HG02852 (cell line): ENCODE measurements around the gene ADCY10.
"Not testable (repeated sequence)": the region's sequence is repeated elsewhere in the genome, so short reads cannot be mapped to it uniquely, and the experiment has no call there.

Experiments
- ATAC-seq: cut with Tn5 transposase; IDR thresholded peaks from one replicate; pipeline ENCODE4 v1.9.1; 2021; ENCODE audit warnings: mild to moderate bottlenecking, moderate library complexity; ENCODE audit not compliant: unreplicated experiment

Gene ADCY10

GRCh38 chr1:167820684-167821355 is 93.1 kb downstream of the ADCY10 start:
- no peak for ATAC-seq

- ATAC-seq, result no peak
Observed at GRCh38 chr1:167819849-167820683, 93.9 kb downstream of the ADCY10 start.

DNA sequence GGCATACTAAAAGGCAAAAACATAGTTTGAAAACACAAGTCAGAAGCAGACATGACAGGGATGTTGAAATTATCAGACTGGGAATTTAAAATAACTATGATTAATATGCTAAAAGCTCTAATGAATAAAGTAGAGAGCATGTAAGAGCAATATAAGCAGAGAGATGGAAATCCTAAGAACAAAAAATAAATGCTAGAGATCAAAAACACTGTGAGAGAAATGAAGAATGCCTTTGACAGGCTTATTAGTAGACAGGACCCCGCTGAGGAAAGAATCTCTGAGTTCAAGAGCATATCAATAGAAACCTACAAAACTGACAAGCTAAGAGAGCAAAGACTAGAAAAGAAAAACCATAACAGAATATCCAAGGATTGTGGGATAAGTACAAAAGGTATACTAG is 98.3 kb downstream of the ADCY10 start:
- no peak for ATAC-seq

- ATAC-seq, result no peak
Observed at GRCh38 chr1:167812972-167813371, 101.0 kb downstream of the ADCY10 start.

DNA sequence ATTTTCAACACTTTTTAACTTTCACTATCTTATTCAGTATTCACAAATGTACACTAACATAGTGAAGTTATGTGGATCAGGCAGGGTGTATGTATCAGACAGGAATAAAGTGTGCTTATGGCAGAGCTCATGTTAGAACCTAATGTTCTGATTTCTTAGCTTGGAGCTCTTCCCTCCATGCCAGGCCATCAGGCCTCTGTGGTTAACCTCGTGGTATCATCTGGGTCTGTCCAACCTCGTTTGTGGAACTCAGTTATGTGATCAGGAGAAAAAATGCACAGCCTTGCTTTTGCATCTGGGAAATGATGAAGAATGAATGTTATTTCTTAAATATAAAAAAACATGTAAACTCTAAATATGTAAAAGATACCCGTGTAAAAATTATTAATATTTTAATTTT is 105.2 kb downstream of the ADCY10 start:
- ATAC-seq, result no peak

DNA sequence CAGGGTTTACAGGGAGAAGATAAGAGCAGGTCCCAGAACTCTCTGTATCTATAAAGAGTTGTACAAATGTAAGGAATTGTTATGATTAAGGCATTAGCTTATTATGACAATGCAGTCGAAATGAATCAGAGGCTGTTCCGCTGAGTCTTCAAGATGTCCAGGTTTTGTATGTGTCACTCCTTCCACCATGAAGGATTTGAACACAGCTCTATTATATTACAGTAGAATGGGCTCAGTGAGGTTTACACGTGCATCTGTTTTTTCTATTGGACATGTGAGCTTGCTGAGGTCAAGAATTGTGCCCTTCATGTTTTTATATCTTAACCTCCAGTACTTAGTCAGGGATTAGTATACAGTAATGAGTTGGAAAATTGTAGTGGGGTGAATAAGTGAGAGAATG is 105.8 kb downstream of the ADCY10 start:
- no peak for ATAC-seq

- not testable (repeated sequence) for ATAC-seq
Observed at GRCh38 chr1:167806676-167807075, 107.3 kb downstream of the ADCY10 start.

DNA sequence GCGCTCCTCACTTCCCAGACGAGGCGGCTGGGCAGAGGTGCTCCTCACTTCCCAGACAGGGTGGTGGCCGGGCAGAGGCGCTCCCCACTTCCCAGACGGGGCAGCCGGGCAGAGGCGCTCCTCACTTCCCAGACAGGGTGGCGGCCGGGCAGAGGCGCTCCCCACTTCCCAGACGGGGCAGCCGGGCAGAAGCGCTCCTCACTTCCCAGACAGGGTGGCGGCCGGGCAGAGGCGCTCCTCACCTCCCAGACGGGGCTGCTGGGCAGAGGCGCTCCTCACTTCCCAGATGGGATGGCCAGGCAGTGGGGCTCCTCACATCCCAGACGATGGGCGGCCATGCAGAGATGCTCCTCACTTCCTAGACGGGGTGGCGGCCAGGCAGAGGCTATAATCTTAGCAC is 107.7 kb downstream of the ADCY10 start:
- ATAC-seq, result not testable (repeated sequence)

DNA sequence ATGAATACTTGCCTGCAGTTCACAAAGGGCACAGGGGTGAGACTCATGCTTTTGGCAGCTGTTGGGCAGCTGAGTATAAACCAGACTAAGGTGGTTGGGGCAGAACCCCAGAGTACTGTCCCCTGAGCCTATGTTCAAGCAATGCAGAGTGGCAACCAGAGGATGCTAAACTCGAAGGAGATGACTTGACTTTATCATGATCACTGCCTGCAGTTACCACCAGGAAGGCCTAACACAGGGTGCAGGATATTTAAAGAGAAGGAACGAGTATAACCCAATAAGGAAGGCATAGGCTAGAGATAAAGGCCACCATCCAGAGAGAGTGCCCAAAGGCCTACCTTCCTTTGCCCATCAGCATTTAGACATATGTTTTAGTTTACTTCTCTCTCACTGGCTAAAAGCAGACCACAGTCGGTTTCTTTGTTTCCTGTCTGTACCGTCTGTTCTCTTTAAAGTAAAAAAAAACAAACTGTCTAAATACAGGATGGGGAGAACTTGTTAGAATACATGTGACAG is 108.8 kb downstream of the ADCY10 start:
- ATAC-seq, result no peak

- ATAC-seq, result peak; percentile 97
Observed at GRCh38 chr1:167803358-167804207, 110.4 kb downstream of the ADCY10 start.

DNA sequence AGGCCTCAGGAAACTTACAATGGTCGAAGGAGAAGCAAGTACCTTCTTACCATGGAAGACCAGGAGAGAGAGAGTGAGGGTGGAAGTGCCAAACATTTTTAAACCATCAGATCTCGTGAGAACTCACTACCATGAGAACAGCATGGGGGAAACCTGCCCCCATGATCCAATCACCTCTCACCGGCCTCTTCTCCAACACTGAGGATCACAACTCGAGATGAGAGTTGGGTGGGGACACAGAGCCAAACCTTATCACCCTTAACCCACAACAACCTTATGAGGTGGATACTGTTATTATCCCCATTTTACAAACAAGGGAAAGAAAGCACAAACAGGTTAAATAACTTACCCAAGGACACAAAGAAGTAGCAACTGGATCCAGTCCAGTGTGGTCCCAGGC is 111.7 kb downstream of the ADCY10 start:
- no peak for ATAC-seq

- ATAC-seq, result no peak
Observed at GRCh38 chr1:167800251-167800650, 113.7 kb downstream of the ADCY10 start.

DNA sequence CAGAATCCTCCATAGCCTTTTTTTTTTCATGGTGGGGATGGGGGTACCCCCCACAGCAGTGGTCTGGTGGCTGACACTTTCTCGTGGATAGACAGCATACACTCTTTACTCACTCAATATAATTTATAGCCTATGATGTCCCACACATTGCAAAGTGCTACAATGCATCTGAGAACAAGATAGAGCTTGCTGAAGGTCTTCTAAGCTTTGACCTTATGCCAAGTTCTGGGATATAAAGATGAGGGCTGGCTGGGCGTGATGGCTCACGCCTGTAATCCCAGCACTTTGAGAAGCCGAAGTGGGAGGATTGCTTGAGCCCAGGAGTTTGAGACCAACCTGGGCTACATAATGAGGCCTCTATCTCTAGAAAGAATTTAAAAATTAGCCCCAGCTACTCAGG is 114.2 kb downstream of the ADCY10 start:
- no peak for ATAC-seq

DNA sequence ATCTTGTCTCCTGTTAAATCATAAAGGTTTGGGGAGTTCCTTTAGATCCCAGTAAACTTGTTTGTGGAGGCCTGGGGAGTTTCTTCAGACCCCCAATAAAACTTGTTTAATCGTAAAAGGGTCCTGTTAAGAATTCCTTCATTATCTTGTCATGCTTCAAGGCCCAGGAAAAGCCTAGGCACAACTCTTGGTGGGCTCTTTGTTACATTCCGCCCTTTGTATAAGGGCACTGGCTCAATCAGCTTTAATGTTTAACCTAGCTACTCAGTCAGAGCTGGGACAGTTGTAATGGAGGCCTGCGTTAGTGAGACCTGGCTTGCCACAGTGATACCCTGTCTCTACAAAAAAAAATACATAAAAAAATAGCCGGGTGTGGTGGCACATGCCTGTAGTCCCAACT is 115.0 kb downstream of the ADCY10 start:
- no peak for ATAC-seq

DNA sequence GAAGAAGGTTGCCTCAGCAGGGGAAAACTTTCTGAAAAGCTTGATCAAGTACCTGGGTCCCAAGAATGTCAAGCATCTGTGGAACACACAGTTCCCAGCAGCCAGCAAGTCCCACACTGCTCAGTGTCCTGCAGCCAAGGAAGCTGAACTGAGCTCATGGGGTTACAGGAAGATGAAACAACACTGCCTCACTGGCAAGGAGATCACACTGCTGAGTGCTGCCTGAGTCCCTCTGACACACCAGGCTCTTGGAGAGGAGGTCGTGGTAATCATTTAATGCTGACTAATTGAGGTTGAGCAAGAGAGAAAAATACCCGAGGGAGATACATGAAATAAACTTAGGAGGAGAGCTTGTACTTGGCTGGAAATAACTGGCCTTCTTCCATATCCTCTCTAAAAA is 116.9 kb downstream of the ADCY10 start:
- no peak for ATAC-seq

- ATAC-seq, result no peak
Observed at GRCh38 chr1:167795810-167796740, 117.9 kb downstream of the ADCY10 start.

- ATAC-seq, result no peak
Observed at GRCh38 chr1:167794043-167794442, 119.9 kb downstream of the ADCY10 start.

DNA sequence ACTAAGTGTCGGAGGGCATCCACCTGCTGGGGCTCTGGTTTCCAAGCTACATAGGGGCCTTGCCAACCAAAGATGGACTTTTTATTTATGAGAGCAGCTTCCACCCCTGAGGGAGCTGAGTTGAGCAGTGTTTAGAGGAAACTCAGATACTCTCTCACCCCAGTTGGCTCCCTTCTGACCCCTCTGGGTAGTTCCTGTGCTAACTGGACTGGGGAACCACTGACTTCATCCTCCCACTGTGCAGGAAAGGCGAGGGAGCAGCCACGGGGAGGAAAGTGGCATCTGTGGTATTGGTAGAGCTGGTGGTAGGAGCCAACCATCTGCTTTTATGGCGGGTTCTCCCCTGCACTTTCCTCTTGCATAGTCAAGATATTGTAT is 121.8 kb downstream of the ADCY10 start:
- ATAC-seq, result no peak

DNA sequence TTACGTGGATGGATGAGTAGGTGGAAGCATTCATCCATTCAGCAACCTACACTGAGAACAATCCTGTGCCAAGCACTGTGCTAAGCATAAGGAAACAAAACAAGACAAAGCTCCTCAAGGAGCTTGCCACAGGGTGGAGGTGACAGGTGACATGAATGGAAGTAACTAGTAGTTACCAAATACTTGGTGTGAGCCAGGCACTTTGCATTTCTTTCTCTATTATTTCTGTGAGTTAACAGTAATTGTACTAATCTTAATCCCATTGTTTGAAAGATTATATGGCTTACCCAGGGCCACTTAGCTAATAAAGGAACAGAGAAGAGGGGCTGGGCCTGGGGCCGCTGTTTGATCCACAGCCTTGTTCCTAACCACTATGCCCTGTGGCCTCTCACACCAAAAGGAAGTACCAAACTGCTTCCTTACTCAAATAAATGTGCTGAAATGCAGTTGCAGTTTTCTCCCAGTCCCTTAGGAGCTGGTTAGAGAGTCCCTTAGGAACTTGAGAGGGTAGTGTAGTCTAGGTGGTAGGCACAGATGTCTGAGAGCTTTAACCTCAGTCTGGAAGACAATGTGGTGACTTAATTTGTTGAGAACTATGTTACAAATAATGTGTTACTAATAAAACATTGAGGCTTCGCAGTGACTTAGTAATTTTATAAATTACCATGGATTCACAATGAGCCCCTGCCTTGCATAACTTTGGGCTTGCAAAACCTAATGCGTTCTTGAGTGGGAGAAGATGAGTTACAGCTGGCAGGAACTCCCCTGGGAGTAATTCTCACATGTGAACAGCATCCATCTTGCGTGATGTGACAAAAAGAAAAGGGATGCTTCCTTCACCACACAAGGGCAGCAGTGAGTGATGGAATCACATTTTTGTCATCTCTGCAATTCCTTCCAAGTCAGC is 122.4 kb downstream of the ADCY10 start:
- ATAC-seq, result no peak
